IPS-NIHi7 (cell line): ENCODE data around the gene NUBP2.

ENCODE experiments used
- DNase-seq: peaks from one replicate; pipeline ENCODE4 v3.0.0; 2012; ENCODE audit warnings: mixed read lengths; ENCODE audit errors: extremely low spot score

NUBP2 gene, protein sequence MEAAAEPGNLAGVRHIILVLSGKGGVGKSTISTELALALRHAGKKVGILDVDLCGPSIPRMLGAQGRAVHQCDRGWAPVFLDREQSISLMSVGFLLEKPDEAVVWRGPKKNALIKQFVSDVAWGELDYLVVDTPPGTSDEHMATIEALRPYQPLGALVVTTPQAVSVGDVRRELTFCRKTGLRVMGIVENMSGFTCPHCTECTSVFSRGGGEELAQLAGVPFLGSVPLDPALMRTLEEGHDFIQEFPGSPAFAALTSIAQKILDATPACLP

DNA sequence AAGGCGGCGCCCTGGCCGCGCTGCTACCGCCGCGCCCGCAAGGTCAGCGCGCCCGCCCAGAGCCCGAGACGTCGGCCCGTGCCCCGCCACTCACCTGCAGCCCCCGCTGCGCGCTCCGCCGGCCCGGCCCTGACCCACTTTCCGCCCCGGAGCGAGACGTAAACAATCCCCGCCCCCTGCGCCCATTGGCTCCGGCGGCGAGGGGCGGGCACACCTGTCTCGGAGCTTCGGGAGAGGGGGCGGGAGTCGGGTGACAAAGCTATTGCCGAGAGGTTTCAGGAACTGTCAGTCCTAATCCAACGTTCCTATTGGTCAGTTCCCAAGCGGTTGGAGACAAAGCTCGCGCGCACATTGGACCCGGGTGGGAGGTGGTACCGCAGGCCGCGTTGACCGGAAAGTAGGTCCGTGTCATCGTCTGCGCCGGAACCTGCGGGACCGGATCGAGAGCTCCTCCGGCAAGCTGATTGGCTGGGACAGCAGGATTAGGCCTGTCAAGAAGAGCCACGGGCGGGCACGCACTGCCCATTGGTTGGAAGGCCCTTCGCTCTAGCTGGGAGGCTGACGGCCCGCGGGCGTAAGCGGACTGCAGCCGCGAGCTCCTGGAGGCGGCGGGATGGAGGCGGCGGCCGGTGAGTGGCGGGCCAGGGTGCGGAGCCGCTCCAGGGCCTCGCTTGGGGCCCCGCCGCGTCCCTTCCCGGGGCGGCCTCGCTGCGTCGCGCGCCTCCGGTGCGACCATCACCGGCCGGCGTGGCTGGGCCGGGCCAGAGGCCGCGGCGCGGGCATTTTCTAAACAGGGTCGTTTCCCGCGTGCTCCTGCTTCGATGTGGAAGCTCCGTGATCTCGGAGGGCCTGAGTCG is at the start of gene NUBP2, which contains the start of gene SPSB3:
Gene NUBP2, plus strand, starts transcription at position 553 of the 857 bp plus-strand sequence. Its CDS starts 61 bp downstream, at position 614.
Gene SPSB3, minus strand, starts transcription at position 164 of the 857 bp plus-strand sequence. CDS start 1,088 bp downstream, outside the sequence.
- DNase-seq = peak; percentile 100

DNA sequence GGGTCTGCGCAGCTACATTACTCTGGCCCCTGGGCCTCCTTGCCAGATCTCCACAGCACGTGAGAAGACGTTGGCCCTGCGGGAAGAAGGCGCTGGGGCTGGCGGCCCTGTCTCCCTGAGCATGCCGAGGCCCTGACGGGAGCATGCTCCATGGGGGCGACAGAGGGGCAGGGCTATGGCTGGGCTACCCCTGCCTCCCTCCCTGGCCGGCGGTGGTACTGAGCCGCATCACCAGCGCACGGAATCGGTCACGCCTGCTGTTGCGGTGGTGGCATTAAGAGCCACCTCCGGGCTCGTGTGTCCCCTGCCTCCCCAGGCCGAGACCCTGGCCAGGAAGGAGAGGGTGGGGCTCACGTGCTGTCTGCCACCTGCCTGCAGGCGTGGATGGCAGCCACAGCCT is 48.6 kb upstream of the NUBP2 start:
- no peak for DNase-seq

DNA sequence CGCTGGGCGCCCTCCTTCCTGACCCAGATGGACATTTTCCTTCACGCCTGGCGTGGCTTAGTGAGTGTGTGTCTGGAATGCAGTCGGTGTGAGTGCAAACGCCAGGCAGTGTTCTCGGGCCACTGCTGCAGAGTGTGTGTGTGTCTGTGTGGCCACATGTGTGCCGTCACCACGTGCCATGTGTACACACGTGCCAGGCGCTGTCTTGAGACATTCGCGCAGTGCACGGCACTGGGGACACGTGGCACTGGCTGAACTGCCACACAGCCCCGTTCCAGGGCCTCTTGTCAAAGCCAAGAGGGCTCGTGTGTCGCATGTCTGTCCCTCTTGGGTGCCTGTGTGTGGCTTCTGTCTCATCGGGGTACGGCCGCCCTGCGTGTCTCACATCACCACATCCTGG is 47.9 kb upstream of the NUBP2 start:
- no peak for DNase-seq

DNA sequence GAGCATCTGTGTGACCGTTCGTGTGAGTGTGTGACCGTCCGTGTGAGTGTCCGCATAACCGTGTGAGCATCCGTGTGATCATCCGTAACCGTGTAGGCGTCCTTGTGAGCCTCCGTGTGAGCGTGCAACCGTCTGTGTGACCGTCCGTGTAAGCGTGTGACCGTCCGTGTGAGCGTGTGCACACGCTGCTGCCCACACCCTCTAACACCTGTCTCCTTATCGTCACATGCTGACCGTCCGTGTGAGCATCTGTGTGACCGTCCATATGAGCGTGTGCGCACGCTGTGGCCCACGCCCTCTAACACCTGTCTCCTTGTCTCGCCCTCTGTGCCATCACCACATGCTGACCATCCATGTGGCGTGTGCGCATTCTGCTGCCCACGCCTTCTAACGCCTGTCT is 42.5 kb upstream of the NUBP2 start:
- no peak for DNase-seq

DNA sequence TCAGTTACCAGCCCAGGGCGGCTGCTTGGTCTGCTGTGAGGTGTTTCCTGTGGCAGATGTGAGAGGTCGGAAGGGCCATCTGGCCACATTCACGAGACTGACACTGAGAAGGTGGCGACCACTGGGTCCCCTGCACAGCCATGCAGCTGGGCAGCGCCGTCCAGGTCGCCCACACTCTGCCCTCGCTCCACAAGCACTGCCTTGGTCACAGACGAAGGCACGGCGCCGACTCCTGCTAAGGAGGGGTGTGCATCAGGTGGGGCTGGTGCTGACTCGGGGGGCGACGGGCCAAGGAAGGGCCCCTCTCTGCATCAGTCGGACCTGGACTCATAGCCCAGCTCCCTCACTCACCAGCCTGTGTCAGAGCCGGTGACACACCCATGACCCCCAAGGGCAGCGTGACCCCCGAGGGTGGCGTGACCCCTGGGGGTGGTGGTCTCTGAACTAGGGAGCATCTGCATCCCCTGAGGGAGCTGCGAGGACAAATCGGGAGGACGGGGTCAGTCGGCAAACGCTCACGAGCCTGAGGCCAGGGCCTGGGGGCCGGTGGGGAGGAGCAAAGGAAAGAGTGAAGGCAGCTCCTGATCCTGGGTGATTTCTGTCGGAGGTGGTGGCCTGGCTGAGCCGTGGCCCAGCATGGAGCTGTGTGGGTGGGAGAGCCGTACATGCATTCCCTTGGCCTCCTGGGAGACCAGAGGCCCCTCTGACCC is 41.8 kb upstream of the NUBP2 start:
- DNase-seq = no peak

DNA sequence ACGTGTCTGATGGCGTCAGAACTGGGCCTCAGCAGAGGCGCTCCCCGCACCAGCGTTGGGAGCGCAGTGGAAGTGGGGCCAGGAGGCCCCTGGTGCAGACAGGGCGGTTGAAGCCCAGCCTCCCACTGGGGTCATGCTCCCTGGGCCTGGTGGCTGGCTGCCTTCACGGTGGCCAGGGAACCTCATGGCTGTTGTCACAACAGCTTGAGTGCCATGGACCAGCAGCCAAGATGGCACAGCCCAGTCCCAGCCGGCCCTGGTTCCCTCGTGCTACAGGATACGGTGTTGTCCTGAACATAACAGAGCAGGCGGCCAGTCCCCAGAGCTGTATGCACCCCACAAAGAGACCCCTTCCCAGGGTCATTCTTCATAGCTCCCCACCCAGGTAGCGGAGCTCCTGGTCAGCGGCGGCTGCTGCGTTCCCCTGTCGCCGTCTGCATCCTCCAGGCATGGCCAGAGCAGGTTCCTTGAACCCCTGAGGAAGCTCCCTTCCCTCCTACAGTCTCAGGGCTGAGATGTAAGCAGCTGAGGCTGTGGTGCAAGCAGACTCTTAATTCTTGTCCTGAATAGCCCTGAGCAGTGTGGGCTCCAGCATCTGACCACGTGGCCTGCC is 41.1 kb upstream of the NUBP2 start:
- no peak for DNase-seq

DNA sequence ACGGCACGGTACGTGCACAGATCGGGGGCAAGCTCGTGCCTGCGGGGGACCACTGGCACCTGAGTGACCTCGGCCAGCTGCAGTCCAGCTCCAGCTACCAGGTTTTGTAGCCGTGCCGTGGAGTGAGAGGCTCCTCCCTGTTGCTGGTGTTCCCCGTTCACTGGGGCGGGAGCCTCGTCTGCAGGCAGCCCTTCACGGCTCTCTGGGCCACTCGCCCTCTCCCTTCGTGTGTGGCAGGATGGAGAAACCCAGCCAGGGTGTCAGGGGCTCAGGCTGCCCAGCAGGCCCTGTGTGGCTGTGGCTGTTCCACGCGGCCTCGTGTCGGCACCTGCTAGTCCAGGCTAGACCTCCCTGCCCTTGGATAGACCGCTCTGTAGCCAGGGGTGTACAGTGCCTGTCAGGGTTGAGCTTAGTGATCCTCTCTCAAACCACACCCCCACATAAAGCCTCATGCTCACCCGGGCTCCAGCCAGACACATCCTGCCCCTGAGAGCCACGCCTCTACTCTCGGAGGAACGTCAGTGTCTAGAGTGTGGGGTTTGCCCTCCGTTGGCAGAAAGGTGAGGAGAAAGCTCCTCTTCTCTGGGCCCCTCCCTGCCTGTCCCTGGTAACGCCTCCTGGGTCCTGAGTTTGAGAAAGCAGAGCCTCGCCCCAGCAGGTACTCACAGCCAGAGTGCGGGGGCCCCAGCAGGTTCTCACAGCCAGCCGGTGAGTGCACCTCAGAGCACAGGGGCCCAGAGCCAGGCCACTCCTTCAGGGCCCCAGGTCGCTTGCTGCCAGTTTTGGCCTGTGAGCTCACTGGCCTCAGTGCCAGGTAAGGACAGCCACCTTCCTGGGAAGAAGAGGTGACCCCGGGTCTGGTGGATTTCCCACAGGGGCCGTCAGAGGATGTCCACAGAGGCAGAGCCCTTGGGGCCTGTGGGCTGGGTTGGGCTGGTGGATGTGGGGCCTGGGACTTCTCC is 39.1 kb upstream of the NUBP2 start:
- no peak for DNase-seq

DNA sequence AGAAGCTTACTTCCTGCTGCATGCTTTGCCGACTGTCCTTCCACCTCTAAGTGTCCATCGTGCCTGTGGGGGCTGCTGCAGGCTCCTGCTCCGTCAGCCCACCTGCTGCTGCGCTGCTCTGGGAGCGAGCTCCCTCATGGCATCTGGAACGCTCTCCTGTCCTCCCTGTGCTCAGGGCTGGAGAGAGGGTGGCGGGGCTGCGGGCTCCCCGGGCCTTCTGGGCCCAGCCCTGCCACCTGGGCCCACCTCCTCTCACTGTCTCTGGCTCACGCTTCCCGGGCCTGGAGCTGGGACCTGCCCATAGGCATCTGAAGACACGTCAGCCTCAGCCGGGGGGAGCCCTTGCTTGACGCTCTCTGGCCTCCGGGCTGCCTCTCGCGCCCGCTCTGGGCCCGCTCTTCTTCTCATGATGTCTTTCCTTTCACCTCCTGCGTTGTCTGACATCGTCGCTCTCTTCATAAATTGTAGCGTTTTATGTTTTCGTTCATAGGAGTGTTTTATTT is 38.4 kb upstream of the NUBP2 start:
- DNase-seq = no peak

DNA sequence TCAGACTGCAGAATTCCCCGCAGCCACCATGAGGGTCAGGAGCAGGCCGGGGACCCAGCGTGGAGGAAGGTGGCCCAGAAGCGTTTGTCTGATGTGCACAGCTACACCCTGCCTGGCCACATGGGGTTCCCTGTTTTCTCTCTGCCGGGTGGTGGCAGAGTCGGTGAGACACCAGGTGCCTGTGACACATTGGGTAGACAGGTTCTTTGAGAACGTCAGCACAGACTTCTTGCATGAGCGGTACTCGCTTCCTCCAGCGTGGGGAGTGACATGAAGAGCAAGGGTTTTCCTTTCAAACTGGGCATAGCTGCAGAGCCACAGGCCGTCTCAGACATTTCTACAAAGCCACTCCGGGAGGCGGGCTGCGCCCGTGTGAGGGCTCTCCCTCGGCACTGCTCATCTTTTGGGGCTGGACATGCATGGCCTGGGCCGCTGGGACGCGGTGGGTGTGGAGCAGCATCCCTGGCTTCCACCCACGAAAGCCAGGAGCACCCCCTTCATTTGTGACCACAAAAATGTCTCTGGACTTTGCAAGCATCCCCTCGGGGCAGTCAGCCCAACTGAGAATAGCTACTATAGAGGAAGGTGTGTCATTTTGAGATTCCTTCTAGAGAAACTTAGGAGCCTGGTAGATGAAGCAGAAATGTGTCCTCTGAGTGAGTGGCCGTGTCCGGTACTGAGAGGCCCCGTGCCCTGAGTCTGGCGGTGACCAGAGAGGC is 37.4 kb upstream of the NUBP2 start:
- DNase-seq = no peak

DNA sequence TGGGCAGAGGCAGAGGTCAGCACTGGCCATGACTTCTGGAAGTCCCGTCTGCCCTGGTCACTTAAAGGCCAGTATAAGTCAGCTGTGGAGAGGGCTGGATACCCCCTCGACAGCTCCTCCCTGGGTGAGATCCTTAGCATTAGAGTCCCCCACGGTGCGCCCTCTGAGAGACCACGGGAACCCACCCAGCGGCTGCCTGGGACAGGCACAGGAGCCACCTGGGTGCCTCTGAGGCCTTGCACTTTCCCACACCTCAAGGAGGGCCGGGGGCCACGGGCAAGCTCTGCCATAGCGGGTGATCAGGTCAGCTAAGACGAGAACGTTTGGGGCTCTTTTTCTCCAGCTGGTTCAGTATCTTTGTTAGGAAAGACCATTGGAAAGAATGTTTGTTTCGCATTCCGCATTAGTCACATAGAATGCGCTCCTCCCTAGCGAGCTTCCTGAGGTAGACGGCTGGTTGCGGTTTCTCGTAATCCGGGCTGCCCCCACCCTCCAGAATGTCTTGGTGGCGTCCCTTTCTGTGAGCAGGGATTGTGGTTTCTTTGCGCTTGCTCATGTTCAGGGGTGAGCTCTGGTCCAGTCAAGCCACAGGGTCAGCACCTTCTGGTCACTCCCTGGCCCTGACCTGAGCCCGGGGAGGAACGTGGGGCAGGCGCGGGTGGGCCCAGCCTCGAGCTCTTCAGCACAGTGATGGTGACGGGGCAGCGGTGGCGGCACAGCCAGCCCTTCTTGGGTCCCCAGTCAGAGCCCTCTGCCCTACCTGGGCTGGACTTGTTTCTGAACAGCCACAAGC is 36.7 kb upstream of the NUBP2 start:
- no peak for DNase-seq

DNA sequence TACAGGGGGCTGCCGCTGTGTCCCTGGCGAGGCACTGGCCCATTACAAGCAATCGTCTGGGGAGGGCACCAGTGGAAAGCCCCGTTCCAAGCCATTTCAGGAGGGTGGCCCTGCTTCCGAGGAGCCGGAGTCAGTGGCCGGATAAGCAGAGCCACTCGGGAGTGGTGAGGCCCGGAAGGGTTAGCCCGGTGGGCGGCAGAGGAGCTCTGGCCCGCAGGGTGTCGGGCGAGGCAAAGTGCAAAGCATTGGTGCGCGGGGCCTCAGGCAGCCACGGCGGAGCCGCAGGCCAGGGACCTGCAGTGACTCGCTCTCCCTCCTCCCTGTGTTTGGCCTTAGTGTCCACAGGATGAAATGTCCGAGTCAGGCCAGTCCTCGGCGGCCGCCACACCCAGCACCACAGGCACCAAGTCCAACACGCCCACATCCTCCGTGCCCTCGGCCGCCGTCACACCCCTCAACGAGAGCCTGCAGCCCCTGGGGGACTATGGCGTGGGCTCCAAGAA is 36.0 kb upstream of the NUBP2 start:
- no peak for DNase-seq

DNA sequence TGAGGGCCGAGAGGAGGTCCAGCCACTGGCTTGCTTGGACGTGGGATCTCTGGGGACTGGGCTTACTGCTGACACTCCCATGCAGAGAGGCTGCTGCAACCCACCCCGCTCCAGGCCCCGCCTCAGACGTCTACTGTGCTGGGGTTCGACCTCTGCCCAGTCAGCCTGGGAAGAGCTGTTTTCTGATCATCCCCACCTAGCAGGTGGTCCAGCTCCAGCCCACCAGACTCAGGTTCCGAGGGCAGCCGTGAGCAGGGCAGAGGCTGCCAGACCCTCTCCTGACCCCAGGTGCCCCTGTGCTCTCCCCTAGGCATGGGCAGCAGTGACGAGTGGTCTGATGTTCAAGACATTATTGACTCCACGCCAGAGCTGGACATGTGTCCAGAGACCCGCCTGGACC is 34.8 kb upstream of the NUBP2 start:
- DNase-seq = no peak

DNA sequence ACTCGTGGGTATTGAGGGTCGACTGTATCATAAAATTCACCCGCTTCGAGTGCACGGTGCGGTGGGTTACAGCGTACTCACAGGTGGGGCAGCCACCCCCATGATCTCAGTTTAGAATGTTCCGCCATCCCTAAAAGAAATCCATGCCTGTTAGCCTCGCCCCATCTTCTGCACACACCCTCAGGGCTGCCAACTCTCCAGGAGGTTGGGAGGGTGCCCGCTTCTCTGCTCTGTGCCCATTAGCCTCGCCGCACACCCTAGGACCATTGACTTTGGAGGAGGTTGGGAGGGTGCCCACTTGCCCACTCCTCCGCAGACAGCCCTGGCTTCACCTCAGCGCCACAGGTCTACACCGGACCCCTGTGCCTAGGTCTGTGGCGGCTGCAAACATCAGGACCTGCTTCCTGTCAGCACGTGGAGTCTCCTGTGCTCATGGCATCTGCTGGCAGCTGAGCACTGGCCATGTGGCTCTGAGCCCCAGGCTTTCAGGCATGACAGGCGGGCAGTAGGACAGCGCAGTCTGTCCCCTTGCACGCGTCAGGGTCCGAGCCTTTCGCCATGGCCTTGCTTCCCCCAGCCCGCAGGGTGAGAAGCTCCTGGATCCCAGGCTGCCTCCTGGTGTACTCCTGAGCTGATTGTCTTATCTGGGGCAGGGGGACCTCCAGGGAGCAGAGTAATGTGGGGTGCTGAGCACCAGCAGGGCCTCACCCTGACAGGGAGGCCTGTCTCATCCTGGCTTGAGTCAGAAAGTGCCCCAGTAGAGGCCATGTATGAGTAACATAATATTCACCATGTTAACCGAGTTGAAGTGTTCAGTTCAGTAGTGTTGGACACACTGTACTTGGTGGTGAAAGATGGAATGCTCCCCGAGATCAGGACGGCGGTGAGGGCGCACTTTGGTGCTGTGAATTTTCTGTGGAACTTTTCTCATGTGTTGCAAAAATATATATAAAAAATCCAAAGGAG is 33.3 kb upstream of the NUBP2 start:
- DNase-seq = no peak

DNA sequence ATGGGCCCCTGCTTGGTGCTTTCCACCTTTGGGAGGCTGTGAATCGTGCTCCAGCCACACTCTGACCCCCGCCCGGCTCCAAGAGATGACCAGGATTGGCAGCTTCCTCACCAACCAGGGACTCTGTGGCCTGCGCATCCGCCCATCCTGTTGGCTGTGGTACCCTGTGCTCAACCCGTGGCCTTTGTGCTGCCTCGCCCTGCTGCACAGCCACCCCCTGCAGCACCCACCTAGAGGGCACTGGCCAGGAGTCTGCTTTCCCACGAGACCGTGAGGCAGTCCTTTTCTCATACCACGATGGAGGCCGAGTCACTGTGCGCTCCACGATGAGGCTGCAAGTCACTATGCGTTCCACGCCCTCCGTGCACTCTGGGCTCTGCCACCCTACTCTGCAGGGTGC is 30.8 kb upstream of the NUBP2 start:
- no peak for DNase-seq

DNA sequence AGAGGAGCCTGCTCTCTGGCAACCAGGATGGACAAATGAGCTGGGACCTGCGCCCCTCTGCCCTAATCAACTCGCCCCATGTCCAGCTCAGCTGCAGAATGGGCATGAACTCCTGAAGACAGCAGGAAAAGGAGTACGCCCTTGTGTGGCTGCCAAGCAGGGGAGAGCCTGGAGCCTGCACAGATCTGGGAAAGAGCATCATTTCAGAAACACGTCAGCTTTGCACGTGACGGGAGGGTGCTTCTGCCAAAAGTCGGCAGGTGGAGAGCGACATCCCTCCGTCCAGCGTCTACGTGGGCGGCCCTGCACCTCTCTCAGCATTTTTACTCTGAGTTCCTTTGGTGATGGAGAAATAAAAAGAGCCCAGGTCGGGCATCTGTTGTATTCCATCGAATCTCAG is 29.9 kb upstream of the NUBP2 start:
- DNase-seq = no peak

DNA sequence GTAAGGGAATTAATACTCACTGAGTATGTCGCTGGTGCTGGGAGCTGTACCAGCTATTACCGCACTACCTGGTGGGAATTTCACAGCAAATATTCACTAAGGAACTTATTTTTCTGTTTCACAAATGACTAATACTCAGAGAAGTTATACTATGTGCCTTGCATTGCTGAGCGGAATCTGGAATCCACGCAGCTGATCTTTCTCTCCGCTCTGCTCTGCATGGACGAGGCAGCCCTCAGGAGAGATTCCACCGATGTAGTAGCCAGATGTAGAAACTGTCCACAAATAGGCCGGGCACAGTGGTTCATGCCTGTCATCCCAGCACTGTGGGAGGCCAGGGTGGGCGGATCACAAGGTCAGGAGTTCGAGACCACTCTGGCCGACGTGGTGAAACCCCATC is 28.6 kb upstream of the NUBP2 start:
- no peak for DNase-seq

DNA sequence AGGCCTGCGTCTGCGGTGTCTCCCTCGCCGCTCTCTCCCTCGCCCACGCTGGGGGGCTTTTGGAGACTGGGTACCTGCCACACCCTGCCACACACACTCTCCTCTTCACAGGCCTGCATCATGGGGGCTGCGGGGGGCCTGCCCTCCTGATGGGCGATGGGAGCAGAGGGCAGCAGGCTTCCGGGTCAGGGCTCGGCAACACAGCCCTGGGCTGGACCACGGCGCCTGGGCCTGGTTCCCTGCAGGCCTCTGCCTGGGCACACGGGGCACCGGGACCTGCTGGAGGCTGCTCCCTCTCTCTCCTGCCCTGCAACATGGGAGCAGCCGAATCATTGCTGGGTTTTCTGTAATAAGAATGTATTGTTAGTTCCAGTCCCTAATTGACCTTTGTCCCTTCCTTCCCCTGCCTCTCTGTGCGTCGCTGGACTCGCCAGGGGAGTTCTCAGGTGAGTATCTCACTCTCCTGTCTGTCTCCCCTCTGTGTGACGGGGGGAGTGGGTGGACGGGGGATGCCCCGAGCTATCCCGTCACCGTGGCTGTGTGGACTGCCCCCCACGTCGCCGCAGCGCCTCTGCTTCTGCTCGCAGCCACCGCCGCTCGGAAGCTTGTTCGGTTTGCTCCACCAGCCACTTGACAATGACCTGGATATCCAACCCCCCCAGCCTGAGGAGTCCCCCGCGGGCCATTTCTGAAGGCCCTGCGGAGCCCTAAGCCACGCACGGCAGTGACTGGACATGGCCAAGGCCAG is 24.9 kb upstream of the NUBP2 start:
- no peak for DNase-seq
